Liver (tissue), 9 donors: ENCODE results near the gene KRTAP1-3. TPM values are rescaled to one million over a fixed set of nuclear protein-coding genes. Genes with fewer than 3 reads are reported as not detected.
"Not testable (repeated sequence)": the region's sequence is repeated elsewhere in the genome, so short reads cannot be mapped to it uniquely, and the experiment has no call there.

ENCODE experiments used
- DNase-seq: peaks from one replicate; pipeline ENCODE4 v3.0.0-alpha.2; 2017; ENCODE audit warnings: low spot score
- H3K27ac ChIP-seq, 2 donors: one replicate each; pipeline ENCODE4 v1.7.0; 2013; ENCODE audit warnings: inconsistent platforms in 2 of 2, low read length in 2 of 2, control low read depth in 1 of 2, low read depth in 1 of 2, mild to moderate bottlenecking in 1 of 2
- H3K27me3 ChIP-seq, 4 donors: one replicate each; pipeline versions ENCODE4 v1.6.1 to v1.7.0; 2013; ENCODE audit warnings: low read length in 3 of 4, inconsistent platforms in 1 of 4, mild to moderate bottlenecking in 1 of 4, moderate library complexity in 1 of 4; ENCODE audit not compliant: control insufficient read depth in 4 of 4, insufficient read depth in 4 of 4
- H3K36me3 ChIP-seq, 4 donors: one replicate each; pipeline versions ENCODE4 v1.6.1 to v1.7.0; 2013; ENCODE audit warnings: low read length in 3 of 4, mild to moderate bottlenecking in 3 of 4, low read depth in 1 of 4, moderate library complexity in 1 of 4; ENCODE audit not compliant: control insufficient read depth in 4 of 4, insufficient read depth in 3 of 4
- H3K4me1 ChIP-seq, 4 donors: one replicate each; pipeline versions ENCODE4 v1.6.1 to v1.7.0; 2013; ENCODE audit warnings: low read length in 3 of 4, mild to moderate bottlenecking in 3 of 4, moderate library complexity in 1 of 4; ENCODE audit not compliant: control insufficient read depth in 4 of 4, insufficient read depth in 4 of 4
- H3K4me3 ChIP-seq, 3 donors: one replicate each; pipeline versions ENCODE4 v1.6.1 to v1.7.0; 2013; ENCODE audit warnings: low read length in 3 of 3, control low read depth in 1 of 3, low read depth in 1 of 3, mild to moderate bottlenecking in 1 of 3
- H3K9ac ChIP-seq, 2 donors: one replicate each; pipeline ENCODE4 v1.7.0; 2013; ENCODE audit warnings: low read length in 2 of 2, mild to moderate bottlenecking in 2 of 2, moderate library complexity in 2 of 2, control low read depth in 1 of 2, low read depth in 1 of 2
- H3K9me3 ChIP-seq, 4 donors: one replicate each; pipeline versions ENCODE4 v1.6.1 to v1.7.0; 2013; ENCODE audit warnings: low read length in 3 of 4; ENCODE audit not compliant: control insufficient read depth in 4 of 4
- CTCF ChIP-seq: fragments of 150-350 bp; IDR thresholded peaks from 2 replicates; pipeline ENCODE4 v1.5.1; 2017; ENCODE audit warnings: improper control_type of control experiment, low read depth, low read length; ENCODE audit not compliant: missing input control
- FOXA1 ChIP-seq: IDR thresholded peaks from 2 replicates; pipeline ENCODE4 v1.6.1; 2016; ENCODE audit warnings: antibody characterized with exemption
- FOXA2 ChIP-seq: IDR thresholded peaks from 2 replicates; pipeline ENCODE4 v1.6.1; 2016; ENCODE audit warnings: antibody characterized with exemption
- GABPA ChIP-seq, 2 donors: IDR thresholded peaks in 1 of 2; conservative IDR thresholded peaks in 1 of 2; 2 replicates each; pipeline ENCODE4 v1.6.1; 2016; ENCODE audit warnings: antibody characterized with exemption in 2 of 2, mild to moderate bottlenecking in 1 of 2, moderate library complexity in 1 of 2
- HNF4A ChIP-seq, 2 donors: conservative IDR thresholded peaks; 2 replicates each; pipeline ENCODE4 v1.6.1; 2016; ENCODE audit warnings: antibody characterized with exemption in 2 of 2, mild to moderate bottlenecking in 2 of 2
- HNF4G ChIP-seq: IDR thresholded peaks from 2 replicates; pipeline ENCODE4 v1.6.1; 2016; ENCODE audit warnings: antibody characterized with exemption
- JUND ChIP-seq, 2 donors: IDR thresholded peaks; 2 replicates each; pipeline ENCODE4 v1.6.1; 2016; ENCODE audit warnings: antibody characterized with exemption in 2 of 2
- NR2F2 ChIP-seq: IDR thresholded peaks from 2 replicates; pipeline ENCODE4 v1.6.1; 2016; ENCODE audit warnings: antibody characterized with exemption
- RAD21 ChIP-seq, 2 donors: IDR thresholded peaks; 2 replicates each; pipeline ENCODE4 v1.6.1; 2016; ENCODE audit warnings: antibody characterized with exemption in 2 of 2, mild to moderate bottlenecking in 2 of 2
- RXRA ChIP-seq, 2 donors: IDR thresholded peaks; 2 replicates each; pipeline ENCODE4 v1.6.1; 2017 to 2018; ENCODE audit warnings: antibody characterized with exemption in 2 of 2, mild to moderate bottlenecking in 1 of 2
- SP1 ChIP-seq: IDR thresholded peaks from 2 replicates; pipeline ENCODE4 v1.6.1; 2018; ENCODE audit warnings: antibody characterized with exemption, mild to moderate bottlenecking
- TAF1 ChIP-seq: conservative IDR thresholded peaks from 2 replicates; pipeline ENCODE4 v1.6.1; 2016; ENCODE audit warnings: antibody characterized with exemption, mild to moderate bottlenecking
- YY1 ChIP-seq: IDR thresholded peaks from 2 replicates; pipeline ENCODE4 v1.6.1; 2016; ENCODE audit warnings: antibody characterized with exemption, mild to moderate bottlenecking
- ZBTB33 ChIP-seq: IDR thresholded peaks from 2 replicates; pipeline ENCODE4 v1.6.1; 2016; ENCODE audit warnings: antibody characterized with exemption
- WGBS: extraction: QIAGEN DNeasy Blood & Tissue Kit; methylation state at CpG from one replicate; pipeline ENCODE4 v1.1.7; 2013; 5-methylcytosine and 5-hydroxymethylcytosine counted together
- polyA plus RNA-seq, 2 donors: library from polyadenylated mRNA; stranded (reverse) in 1 of 2; unstranded in 1 of 2; fragments of 200-250 nt in 1 of 2; fragments of >200 nt in 1 of 2; fragmentation: Nextera tagmentation in 1 of 2; extraction: Ambion mirVana in 1 of 2; gene quantifications; one replicate each; pipeline versions ENCODE4 v1.2.1 to v1.2.3, GENCODE V29; 2013 to 2015
- total RNA-seq, 2 donors: library from RNA; depleted of rRNA; stranded (reverse); fragments of >200 nt; gene quantifications; one replicate each; pipeline ENCODE4 v1.2.3, GENCODE V29; 2014
- TF ChIP-seq, protein P1 (sequence below): IDR thresholded peaks from 2 replicates; pipeline ENCODE4 v1.6.1; 2016; ENCODE audit warnings: antibody characterized with exemption
- TF ChIP-seq, protein P2 (sequence below): IDR thresholded peaks from 2 replicates; pipeline ENCODE4 v1.6.1; 2016; ENCODE audit warnings: antibody characterized with exemption
- TF ChIP-seq, protein P3 (sequence below): IDR thresholded peaks from 2 replicates; pipeline ENCODE4 v1.6.1; 2016; ENCODE audit warnings: antibody characterized with exemption, mild to moderate bottlenecking
- donor health status: healthy.
- donor health status: healthy.
- donor health status: healthy.
- donor health status: healthy.
- donor health status: healthy.

Gene KRTAP1-3
- total and polyA plus RNA-seq, 4 donors, result not detected

DNA sequence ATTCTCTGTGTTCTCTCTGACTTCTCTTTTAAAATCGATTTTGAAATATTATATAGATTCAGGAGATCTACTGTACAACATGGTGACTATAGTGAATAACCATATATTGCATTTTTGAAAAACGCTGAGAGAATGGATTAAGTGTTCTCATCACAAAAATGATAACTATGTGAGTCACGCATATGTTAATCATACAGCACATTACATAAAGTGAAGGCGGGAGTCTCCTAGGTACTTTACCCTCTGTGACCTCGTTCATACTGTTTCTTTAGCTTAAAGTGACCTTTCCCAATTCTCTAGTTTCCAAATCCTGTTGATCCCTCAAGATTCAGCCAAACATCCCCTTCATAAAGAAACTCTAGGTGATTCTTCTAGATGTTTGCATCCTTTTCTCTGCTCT lies 31.9 kb downstream of the KRTAP1-3 start:
- no peak overlapping the region for H3K27ac ChIP-seq
- H3K36me3 ChIP-seq, result no peaks in the 10 kb centered on the region
- TF ChIP-seq GABPA (IDR thresholded peaks at IDR 0.05 in 1 of 2, conservative IDR thresholded peaks at IDR 0.05 in 1 of 2) (no peak), CTCF (no peak), RAD21 (IDR thresholded peaks at IDR 0.05) (no peak), SP1 (no peak)
- TF ChIP-seq, protein P1, sequence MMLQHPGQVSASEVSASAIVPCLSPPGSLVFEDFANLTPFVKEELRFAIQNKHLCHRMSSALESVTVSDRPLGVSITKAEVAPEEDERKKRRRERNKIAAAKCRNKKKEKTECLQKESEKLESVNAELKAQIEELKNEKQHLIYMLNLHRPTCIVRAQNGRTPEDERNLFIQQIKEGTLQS, result no peak
- no peak for DNase-seq
- H3K27me3 ChIP-seq, result peaks cover 0 to 3% (median 0%) of the 10 kb centered on the region in 4 donors
- no peaks in the 10 kb centered on the region for H3K9me3 ChIP-seq
- 39% methylated on average over 5 of the region's 5 CpGs for WGBS
- H3K9ac ChIP-seq, result no peak overlapping the region
- H3K4me3 ChIP-seq, result no peak overlapping the region
- no peaks in the 10 kb centered on the region for H3K4me1 ChIP-seq

GRCh38 chr17:41001795-41002194 lies 32.9 kb downstream of the KRTAP1-3 start:
- Histone ChIP-seq H3K4me3 (no peak overlapping the region), H3K4me1 (no peaks in the 10 kb centered on the region), H3K9me3 (no peaks in the 10 kb centered on the region), H3K27me3 (peaks cover 0 to 3% (median 0%) of the 10 kb centered on the region in 4 donors), H3K9ac (no peak overlapping the region), H3K27ac (no peak overlapping the region), H3K36me3 (no peaks in the 10 kb centered on the region)
- TF ChIP-seq HNF4A (conservative IDR thresholded peaks at IDR 0.05) (no peak), YY1 (no peak), FOXA1 (no peak), NR2F2 (no peak), ZBTB33 (no peak), TAF1 (no peak), HNF4G (no peak), RXRA (IDR thresholded peaks at IDR 0.05) (no peak), JUND (IDR thresholded peaks at IDR 0.05) (no peak), CTCF (no peak), SP1 (no peak), FOXA2 (no peak), GABPA (IDR thresholded peaks at IDR 0.05 in 1 of 2, conservative IDR thresholded peaks at IDR 0.05 in 1 of 2) (no peak)
- TF ChIP-seq, protein P2, sequence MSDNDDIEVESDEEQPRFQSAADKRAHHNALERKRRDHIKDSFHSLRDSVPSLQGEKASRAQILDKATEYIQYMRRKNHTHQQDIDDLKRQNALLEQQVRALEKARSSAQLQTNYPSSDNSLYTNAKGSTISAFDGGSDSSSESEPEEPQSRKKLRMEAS, result no peak
- TF ChIP-seq, protein P3, sequence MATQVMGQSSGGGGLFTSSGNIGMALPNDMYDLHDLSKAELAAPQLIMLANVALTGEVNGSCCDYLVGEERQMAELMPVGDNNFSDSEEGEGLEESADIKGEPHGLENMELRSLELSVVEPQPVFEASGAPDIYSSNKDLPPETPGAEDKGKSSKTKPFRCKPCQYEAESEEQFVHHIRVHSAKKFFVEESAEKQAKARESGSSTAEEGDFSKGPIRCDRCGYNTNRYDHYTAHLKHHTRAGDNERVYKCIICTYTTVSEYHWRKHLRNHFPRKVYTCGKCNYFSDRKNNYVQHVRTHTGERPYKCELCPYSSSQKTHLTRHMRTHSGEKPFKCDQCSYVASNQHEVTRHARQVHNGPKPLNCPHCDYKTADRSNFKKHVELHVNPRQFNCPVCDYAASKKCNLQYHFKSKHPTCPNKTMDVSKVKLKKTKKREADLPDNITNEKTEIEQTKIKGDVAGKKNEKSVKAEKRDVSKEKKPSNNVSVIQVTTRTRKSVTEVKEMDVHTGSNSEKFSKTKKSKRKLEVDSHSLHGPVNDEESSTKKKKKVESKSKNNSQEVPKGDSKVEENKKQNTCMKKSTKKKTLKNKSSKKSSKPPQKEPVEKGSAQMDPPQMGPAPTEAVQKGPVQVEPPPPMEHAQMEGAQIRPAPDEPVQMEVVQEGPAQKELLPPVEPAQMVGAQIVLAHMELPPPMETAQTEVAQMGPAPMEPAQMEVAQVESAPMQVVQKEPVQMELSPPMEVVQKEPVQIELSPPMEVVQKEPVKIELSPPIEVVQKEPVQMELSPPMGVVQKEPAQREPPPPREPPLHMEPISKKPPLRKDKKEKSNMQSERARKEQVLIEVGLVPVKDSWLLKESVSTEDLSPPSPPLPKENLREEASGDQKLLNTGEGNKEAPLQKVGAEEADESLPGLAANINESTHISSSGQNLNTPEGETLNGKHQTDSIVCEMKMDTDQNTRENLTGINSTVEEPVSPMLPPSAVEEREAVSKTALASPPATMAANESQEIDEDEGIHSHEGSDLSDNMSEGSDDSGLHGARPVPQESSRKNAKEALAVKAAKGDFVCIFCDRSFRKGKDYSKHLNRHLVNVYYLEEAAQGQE, result no peak
- 81% methylated on average over 4 of the region's 4 CpGs for WGBS
- DNase-seq, result no peak

DNA sequence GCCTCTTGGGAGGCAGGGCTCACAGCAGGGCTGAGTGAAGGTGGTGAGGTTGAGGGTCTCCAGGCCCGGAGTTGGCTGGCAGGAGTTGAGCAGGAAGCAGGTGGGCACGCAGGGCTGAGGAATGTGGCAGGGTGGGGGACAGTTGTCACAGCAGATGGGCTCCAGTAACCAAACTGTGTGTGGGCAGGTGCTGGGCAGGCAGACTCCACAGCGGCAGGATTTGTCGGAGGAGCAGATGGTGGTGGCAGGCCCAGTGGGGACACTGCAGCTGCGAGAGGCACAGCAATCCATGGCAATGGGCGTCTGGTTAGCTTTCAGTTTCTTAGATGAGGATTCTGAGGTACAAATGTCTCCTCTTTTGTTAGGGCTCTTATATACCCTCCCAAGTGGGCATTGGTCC lies 35.1 kb downstream of the KRTAP1-3 start, which contains the start of gene KRTAP3-2:
Gene KRTAP3-2, minus strand, starts transcription at position 344 of the 400 bp plus-strand sequence. Its CDS starts 53 bp downstream, at position 291.
- H3K4me3 ChIP-seq, H3K27me3 ChIP-seq, DNase-seq, H3K4me1 ChIP-seq, H3K36me3 ChIP-seq, H3K9me3 ChIP-seq, H3K9ac ChIP-seq, H3K27ac ChIP-seq: not testable (repeated sequence)
- 81% methylated on average over 6 of the region's 6 CpGs for WGBS
